ENCODE measurements around the gene CATSPERZ. TPM values are rescaled to one million over a fixed set of nuclear protein-coding genes. Genes with fewer than 3 reads are reported as not detected.

CATSPERZ gene
- total RNA-seq, 1 experiment from 2014 or later, result not detected

- H3K27ac ChIP-seq, result peak overlapping the region; percentile 53
- BruUV-seq (replicated peaks), result no TSS peak
- DNase-seq, result peak; percentile 94 to 99
- intact Hi-C loops (cut with micrococcal nuclease; ENCODE audit: unreplicated experiment), result loop anchor here (1.0 to 2.0 kb wide), 2 partner anchors 20 to 58 kb away; no protein-coding TSS in a partner anchor
- ChIA-PET CTCF (interaction anchor here (0.7 to 1.5 kb wide), 3 partner anchors 17 to 22 kb away, joined by 5 to 10 read pairs (median 6); partner anchors contain the start of gene PRDX5), POLR2A (ENCODE audit: unreplicated experiment) (interaction anchor here (0.5 to 1.5 kb wide), 4 partner anchors 18 to 1670 kb away, joined by 3 to 11 read pairs (median 7); partner anchors contain the start of genes CSKMT, PRDX5 and TRMT112)
- H3F3A ChIP-seq (ENCODE audit: insufficient read depth, low read depth), result peaks cover 53% of the 10 kb centered on the region
- H3K9me2 ChIP-seq (ENCODE audit: insufficient read depth), result no peaks in the 10 kb centered on the region
- no peaks in the 10 kb centered on the region for H4K20me1 ChIP-seq (ENCODE audit: insufficient read depth)
- H3K4me3 ChIP-seq, result no peak overlapping the region
- no peaks in the 10 kb centered on the region for H3K9me3 ChIP-seq (ENCODE audit: insufficient read depth, low read depth)
- TF ChIP-seq EZH2 (IDR thresholded peaks at IDR 0.05; ENCODE audit: low read depth), result no peak
- peak overlapping the region; percentile 51 for H3K4me2 ChIP-seq
- H3K27me3 ChIP-seq (ENCODE audit: insufficient read depth, low read depth), result no peaks in the 10 kb centered on the region
- no peaks in the 10 kb centered on the region for H3K36me3 ChIP-seq (ENCODE audit: low read depth)
- peaks cover 58% of the 10 kb centered on the region for H3K4me1 ChIP-seq (replicated peaks; ENCODE audit: insufficient read depth)
- H3K79me2 ChIP-seq (ENCODE audit: low read depth), result no peaks in the 10 kb centered on the region
- H2AFZ ChIP-seq, result no peak overlapping the region
These were observed 34.9 kb downstream of the CATSPERZ start for GRCh38 chr11:64334764-64335735.

- H3K9me2 ChIP-seq (ENCODE audit: insufficient read depth), result no peaks in the 10 kb centered on the region
- no peak for DNase-seq
- H3K9me3 ChIP-seq (ENCODE audit: insufficient read depth, low read depth), result no peaks in the 10 kb centered on the region
- H2AFZ ChIP-seq, result no peak overlapping the region
- no peaks in the 10 kb centered on the region for H3K79me2 ChIP-seq (ENCODE audit: low read depth)
- TF ChIP-seq CTCF (conservative IDR thresholded peaks at IDR 0.05) (no peak), EZH2 (IDR thresholded peaks at IDR 0.05; ENCODE audit: low read depth) (no peak)
- no peak overlapping the region for H3K27ac ChIP-seq
- H4K20me1 ChIP-seq (ENCODE audit: insufficient read depth), result no peaks in the 10 kb centered on the region
- peaks cover 39% of the 10 kb centered on the region for H3F3A ChIP-seq (ENCODE audit: insufficient read depth, low read depth)
- intact Hi-C loops (cut with micrococcal nuclease; ENCODE audit: unreplicated experiment), result no loop called here
- BruUV-seq (replicated peaks), result no TSS peak
- no peaks in the 10 kb centered on the region for H3K36me3 ChIP-seq (ENCODE audit: low read depth)
- CTCF ChIA-PET, result interaction anchor here (1.4 kb wide), 1 partner anchor 20 kb away, joined by 3 read pairs; the partner anchor contains the start of genes PRDX5 and TRMT112
- H3K4me3 ChIP-seq, result no peak overlapping the region
- H3K4me2 ChIP-seq, result no peak overlapping the region
- POLR2A ChIA-PET (ENCODE audit: unreplicated experiment), result no interaction called here
- no peaks in the 10 kb centered on the region for H3K27me3 ChIP-seq (ENCODE audit: insufficient read depth, low read depth)
- peaks cover 44% of the 10 kb centered on the region for H3K4me1 ChIP-seq (replicated peaks; ENCODE audit: insufficient read depth)
These were observed 37.5 kb downstream of the CATSPERZ start for GRCh38 chr11:64337538-64338249.

GRCh38 chr11:64338716-64339115 lies 38.6 kb downstream of the CATSPERZ start:
- no peak for TF ChIP-seq CTCF (conservative IDR thresholded peaks at IDR 0.05)
- TF ChIP-seq EZH2 (IDR thresholded peaks at IDR 0.05; ENCODE audit: low read depth), result no peak
- Histone ChIP-seq H3K79me2 (ENCODE audit: low read depth) (no peaks in the 10 kb centered on the region), H3K27ac (no peak overlapping the region), H2AFZ (no peak overlapping the region), H3F3A (ENCODE audit: insufficient read depth, low read depth) (peaks cover 29% of the 10 kb centered on the region), H4K20me1 (ENCODE audit: insufficient read depth) (no peaks in the 10 kb centered on the region), H3K27me3 (ENCODE audit: insufficient read depth, low read depth) (no peaks in the 10 kb centered on the region), H3K4me3 (no peak overlapping the region), H3K36me3 (ENCODE audit: low read depth) (no peaks in the 10 kb centered on the region), H3K9me2 (ENCODE audit: insufficient read depth) (no peaks in the 10 kb centered on the region), H3K9me3 (ENCODE audit: insufficient read depth, low read depth) (no peaks in the 10 kb centered on the region), H3K4me2 (no peak overlapping the region), H3K4me1 (replicated peaks; ENCODE audit: insufficient read depth) (peaks cover 36% of the 10 kb centered on the region)
- intact Hi-C loops (cut with micrococcal nuclease; ENCODE audit: unreplicated experiment), result no loop called here
- DNase-seq, result no peak
- no TSS peak for BruUV-seq (replicated peaks)
- POLR2A ChIA-PET (ENCODE audit: unreplicated experiment), result no interaction called here
- CTCF ChIA-PET, result interaction anchor here (1.4 kb wide), 1 partner anchor 21 kb away, joined by 3 read pairs; the partner anchor contains the start of genes PRDX5 and TRMT112
